LoVo (cell line): Measurements from ENCODE around the gene LRRC75A.
A peak's percentile ranks its signal among the peaks of the same experiment; 100 is the strongest.
"Not testable (repeated sequence)": the region's sequence is repeated elsewhere in the genome, so short reads cannot be mapped to it uniquely, and the experiment has no call there.

Experiments used
- DNase-seq: peaks from one replicate; pipeline ENCODE4 v3.0.0-alpha.2; 2016; ENCODE audit warnings: low spot score

Gene LRRC75A

GRCh38 chr17:16471295-16471694, 20.7 kb downstream of the LRRC75A start:
- no peak for DNase-seq

GRCh38 chr17:16470265-16470664, 21.7 kb downstream of the LRRC75A start:
- DNase-seq: no peak

- DNase-seq: no peak
Observed at GRCh38 chr17:16468428-16468992, 23.5 kb downstream of the LRRC75A start.

DNA sequence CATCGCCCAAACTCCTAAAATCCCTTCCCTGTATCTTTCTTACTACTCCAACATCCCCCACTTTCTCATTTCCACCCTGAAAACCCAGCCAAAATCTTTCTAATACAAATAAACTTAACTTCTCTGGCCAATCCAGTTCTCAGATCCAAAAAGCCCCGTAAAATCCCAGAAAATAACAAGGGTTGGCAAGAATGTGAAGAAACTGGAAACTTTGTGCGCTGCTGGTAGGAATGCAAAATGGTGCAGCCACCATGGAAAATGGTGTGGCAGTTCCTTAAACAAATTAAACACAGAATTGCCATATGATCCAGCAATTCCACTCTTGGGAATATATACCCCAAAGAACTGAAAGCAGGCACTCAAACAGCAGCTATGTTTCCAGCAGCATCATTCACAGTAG, 24.1 kb downstream of the LRRC75A start:
- DNase-seq: no peak

DNA sequence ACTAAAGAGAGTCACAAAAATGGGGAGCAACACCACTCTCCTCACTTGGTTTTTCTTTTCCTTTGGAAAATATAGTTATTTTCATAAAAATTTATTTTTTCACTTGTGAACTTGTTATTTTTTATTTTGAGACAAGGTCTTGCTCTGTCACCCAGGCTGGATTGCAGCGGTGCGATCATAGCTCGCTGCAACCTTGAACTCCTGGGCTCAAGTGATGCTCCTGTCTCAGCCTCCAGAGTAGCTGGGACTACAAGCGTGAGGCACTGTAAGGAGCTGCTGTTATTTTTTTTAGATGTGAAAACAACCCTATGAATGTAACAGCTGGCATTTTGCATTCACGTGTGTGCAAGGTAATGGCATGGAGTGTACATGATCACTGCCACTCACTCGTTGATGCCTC, 24.9 kb downstream of the LRRC75A start:
- DNase-seq: no peak

GRCh38 chr17:16466407-16466806, 25.6 kb downstream of the LRRC75A start:
- DNase-seq: peak; percentile 19

DNA sequence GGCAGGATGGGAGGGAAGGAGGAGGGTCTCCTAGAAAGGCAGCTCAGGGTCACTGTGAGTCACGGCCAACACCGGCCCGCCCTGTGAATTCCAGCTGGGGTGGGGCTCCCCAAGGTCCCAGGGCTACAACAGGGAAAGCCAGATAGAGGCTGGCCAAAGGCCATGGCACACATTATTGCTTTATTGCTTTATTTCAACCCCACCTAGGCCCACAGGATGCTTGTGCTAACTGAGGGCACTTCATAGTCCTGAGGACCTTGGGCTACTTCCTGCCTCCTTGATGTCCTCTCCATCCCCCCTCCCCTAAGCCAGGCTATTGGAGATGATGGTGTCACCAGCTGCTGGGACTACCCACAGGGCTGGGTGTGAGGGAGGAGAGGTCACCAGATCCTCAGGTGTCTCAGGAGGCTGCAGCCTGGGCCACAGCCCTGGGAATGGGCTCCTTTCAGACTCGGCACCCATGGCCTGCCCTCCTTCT, 26.1 kb downstream of the LRRC75A start:
- peak; percentile 86 for DNase-seq

DNA sequence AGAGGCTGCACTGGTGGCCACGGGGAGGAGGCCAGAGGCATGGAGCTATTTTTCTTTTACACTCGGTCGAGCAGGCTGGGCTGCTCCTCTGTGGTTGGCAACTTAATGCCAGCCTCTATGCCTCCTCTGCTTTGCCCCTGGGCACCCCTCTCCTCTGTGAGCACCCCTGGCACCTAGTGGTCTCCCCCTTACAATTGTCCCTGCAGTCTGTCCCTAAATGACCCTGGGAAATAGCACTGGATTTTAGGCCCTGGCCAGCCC, 27.0 kb downstream of the LRRC75A start:
- DNase-seq: no peak

GRCh38 chr17:16464303-16465051, 27.5 kb downstream of the LRRC75A start:
- DNase-seq: no peak

GRCh38 chr17:16463358-16464302, 28.4 kb downstream of the LRRC75A start:
- DNase-seq: peak; percentile 59

DNA sequence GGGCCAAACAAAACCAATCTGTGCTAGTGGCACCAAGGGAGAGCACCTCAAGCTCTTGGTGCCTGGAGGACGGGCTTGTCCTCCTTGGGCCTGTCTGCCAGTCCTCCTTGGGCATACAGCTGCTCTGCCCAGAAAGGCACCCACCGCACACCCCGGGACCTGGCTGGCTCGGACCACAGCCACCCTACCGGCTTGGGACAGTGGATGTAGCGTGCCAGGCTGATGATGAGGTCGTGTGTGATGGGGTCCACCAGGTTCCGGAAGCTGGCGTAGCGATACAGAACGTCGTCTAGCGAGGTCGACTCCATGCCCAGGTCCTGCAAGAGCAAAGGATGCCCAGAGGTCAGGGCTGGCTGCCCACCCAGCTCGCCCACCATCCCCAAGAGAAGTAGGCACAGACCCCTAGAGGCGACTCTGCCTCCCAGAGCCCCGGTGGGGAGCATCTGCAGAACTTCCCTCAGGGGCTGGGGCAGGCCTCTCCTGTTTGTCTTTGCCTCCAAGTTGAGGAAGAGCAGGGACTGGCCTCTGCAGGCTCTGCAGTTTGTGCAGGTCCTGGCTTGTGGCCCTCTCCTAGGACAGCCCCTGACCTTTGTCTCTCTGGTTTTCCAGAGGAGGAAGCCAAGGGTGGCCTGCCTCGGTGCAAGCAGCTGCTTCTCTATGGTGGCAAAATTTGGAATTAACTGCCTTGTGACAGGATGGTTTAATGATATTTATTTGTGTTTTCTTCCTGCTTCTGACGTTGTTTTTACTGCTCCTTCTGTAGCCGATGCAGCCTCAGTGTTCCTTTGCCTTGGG, 29.7 kb downstream of the LRRC75A start:
- DNase-seq: no peak

- DNase-seq: no peak
Observed at GRCh38 chr17:16461606-16461866, 30.5 kb downstream of the LRRC75A start.

GRCh38 chr17:16460796-16461605, 31.0 kb downstream of the LRRC75A start:
- no peak for DNase-seq

DNA sequence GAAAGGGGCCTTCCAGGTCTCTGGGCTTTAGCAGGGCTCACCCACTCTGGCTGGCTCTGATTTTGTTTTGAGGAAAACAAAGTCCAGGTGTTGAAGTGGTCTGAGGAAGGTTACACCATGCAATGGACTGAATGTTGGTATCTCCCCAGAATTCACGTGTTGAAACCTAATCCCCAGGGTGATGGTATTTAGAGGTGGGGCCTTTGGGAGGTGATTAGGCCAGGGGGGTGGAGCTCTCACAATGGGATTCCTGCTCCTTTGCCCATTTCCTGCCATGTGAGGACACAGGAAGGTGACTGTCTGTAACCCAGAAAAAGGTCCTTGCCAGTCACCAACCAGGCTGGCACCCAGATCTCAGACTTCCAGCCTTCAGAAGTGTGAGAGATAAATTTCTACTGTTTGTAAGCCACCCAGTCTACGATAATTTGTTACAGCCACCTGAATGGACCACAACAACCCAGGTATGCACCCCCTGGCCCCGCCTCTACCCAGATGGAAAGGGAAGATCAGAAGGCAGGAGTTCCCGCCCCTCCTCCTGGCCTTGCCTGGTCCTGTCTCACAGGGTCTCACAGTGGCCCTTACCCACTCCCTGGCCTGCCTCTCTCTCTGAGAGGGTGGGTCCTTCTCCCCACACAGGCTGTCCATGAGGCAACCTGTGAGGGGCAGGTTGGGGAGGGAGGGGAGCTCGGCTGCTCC, 32.0 kb downstream of the LRRC75A start:
- no peak for DNase-seq

DNA sequence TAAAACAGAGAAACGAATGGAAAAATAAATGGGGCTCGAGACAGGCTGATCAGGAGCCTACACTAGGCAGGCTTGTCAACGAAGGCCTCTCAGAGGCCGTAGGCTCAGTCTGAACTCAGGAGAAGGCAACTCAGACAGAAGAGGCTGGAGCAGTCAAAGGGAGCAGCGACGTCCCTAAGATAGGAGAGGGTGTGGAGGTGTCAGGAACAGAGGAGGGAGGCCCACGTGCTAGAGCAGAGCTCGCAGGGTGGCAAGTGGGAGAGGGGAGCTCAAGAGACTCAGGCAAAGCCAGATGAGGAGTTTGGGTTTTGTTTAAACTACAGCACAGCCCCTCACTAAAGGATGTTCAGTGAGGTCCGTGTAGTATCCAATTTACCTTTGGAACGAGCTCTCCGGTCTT, 32.7 kb downstream of the LRRC75A start:
- no peak for DNase-seq

DNA sequence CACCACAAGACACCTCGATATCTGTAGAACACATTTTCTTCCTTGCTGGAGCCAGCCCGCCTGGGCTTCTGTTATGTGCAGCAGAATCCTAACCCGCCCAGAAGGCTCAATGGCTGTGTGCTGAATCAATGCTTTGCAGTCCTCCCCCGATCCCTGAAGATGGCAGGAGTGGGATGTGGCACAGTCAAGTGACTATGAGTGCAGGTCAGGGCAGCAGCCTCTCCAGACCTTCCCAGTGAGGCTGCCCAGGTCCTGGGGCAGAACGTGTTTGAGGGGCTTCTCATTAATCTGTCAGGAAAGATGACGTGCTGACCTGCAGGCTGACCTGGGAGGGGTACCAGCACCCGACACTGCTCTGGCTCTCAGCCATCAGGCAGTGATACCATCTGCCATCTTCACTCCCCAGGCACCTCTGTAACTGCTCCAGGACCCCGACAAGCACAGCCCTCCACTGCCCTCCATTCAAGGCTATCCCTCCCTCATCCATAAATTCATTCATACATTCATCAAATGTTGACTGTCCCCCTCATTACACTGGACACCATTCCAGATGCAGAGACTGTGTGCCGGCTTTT, 35.2 kb downstream of the LRRC75A start:
- no peak for DNase-seq

GRCh38 chr17:16455997-16456741, 35.8 kb downstream of the LRRC75A start:
- no peak for DNase-seq

- DNase-seq: no peak
Observed at GRCh38 chr17:16453493-16453851, 38.5 kb downstream of the LRRC75A start.

GRCh38 chr17:16452268-16452667, 39.7 kb downstream of the LRRC75A start:
- DNase-seq: not testable (repeated sequence)

DNA sequence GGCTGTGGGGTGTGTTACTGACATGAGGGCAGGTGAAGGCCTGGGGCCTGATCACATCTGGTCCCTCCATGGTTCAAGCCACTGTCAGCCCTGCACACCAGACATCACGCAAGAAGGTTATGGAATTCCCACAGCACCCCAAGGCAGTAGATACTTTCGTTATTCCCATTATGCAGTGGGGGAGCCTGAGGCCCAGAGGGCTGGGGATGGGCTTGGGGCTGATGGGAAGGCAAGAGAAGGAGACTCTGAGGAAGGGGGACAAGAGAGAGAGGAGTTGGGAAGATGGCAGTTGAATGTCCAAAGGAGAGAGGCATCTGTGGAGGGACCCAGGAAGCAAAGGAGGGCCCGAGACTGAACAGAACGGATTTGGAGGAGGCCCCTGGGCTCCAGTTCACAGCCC, 42.0 kb downstream of the LRRC75A start:
- DNase-seq: no peak
